Ectodermal cell (in vitro differentiated cells): ENCODE data around the gene SPRN.
"Not testable (repeated sequence)": the region's sequence is repeated elsewhere in the genome, so short reads cannot be mapped to it uniquely, and the experiment has no call there.

Experiments
- H3K27ac ChIP-seq: 2 replicates; pipeline ENCODE4 v1.7.0; 2013; ENCODE audit warnings: mild to moderate bottlenecking, low read depth, low read length; ENCODE audit not compliant: insufficient read depth, poor library complexity, severe bottlenecking
- H3K27me3 ChIP-seq: 2 replicates; pipeline ENCODE4 v1.7.0; 2013; ENCODE audit warnings: mild to moderate bottlenecking, low read length; ENCODE audit not compliant: insufficient read depth, control insufficient read depth, poor library complexity, severe bottlenecking
- H3K36me3 ChIP-seq: one replicate; pipeline ENCODE4 v1.7.0; 2013; ENCODE audit warnings: low read length; ENCODE audit not compliant: control insufficient read depth, insufficient read depth
- H3K4me1 ChIP-seq: one replicate; pipeline ENCODE4 v1.7.0; 2013; ENCODE audit warnings: low read length; ENCODE audit not compliant: control insufficient read depth, insufficient read depth
- H3K4me3 ChIP-seq: 2 replicates; pipeline ENCODE4 v1.7.0; 2013; ENCODE audit warnings: low read depth, low read length, control low read depth; ENCODE audit not compliant: insufficient read depth
- H3K9me3 ChIP-seq: 2 replicates; pipeline ENCODE4 v1.7.0; 2013; ENCODE audit warnings: mild to moderate bottlenecking, low read length, moderate library complexity; ENCODE audit not compliant: control insufficient read depth
- WGBS, 2 experiments: methylation state at CpG; one replicate each; pipeline ENCODE4 v1.1.7; 2013; ENCODE audit warnings: missing lambda C conversion rate in 2 of 2; 5-methylcytosine and 5-hydroxymethylcytosine counted together

Gene SPRN

DNA sequence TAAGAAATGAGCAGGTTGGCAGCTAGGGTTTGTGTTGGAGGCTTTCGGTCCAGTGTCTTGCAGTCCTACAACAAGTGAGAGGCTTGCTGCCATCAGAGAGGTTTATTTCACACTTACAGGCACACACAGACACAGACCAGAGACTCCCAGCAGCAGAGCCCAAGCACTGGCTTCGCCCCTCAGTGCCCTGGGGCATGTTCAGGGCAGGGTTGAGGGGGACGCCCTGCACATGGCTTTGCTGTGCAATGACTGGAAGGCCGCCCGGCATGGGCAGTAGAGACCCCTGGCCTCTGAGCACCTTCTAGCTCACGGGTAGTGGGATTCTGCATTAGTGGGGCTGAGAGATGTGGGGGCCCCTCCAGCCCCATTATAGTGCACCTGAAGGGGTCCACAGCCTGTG, 3.8 kb downstream of the SPRN start:
- H3K4me3 ChIP-seq, result no peak overlapping the region
- 74 to 79% methylated on average over 6 of the region's 6 CpGs for WGBS, 2 experiments
- H3K27ac ChIP-seq, result no peak overlapping the region
- H3K9me3 ChIP-seq, result no peaks in the 10 kb centered on the region
- H3K36me3 ChIP-seq, result peaks cover 12% of the 10 kb centered on the region
- H3K4me1 ChIP-seq, result no peaks in the 10 kb centered on the region
- peaks cover 21% of the 10 kb centered on the region for H3K27me3 ChIP-seq

DNA sequence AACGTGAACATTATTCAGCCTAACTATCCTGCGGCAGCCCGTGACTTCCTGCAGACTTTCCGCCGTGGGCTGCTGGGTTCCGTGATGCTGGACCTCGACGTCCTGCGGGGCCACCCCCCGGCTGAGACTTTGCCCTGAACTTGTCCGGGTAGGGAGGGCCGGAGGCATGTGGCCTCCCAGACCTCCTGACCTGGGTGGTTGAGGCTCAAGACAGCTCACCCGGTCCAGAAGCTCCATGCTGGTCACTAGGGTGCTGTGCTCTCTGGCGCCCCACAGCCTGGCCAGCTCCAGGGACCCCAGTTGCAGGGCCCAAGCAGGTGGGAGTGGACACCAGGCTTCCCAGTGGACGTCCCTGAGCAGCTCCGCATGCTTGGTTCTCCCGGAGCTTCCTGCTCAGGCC, 4.4 kb downstream of the SPRN start:
- H3K9me3 ChIP-seq, result no peaks in the 10 kb centered on the region
- peaks cover 18% of the 10 kb centered on the region for H3K27me3 ChIP-seq
- H3K36me3 ChIP-seq, result peaks cover 17% of the 10 kb centered on the region
- no peaks in the 10 kb centered on the region for H3K4me1 ChIP-seq
- H3K4me3 ChIP-seq, result no peak overlapping the region
- 95 to 96% methylated on average over 17 of the region's 17 CpGs for WGBS, 2 experiments
- no peak overlapping the region for H3K27ac ChIP-seq

DNA sequence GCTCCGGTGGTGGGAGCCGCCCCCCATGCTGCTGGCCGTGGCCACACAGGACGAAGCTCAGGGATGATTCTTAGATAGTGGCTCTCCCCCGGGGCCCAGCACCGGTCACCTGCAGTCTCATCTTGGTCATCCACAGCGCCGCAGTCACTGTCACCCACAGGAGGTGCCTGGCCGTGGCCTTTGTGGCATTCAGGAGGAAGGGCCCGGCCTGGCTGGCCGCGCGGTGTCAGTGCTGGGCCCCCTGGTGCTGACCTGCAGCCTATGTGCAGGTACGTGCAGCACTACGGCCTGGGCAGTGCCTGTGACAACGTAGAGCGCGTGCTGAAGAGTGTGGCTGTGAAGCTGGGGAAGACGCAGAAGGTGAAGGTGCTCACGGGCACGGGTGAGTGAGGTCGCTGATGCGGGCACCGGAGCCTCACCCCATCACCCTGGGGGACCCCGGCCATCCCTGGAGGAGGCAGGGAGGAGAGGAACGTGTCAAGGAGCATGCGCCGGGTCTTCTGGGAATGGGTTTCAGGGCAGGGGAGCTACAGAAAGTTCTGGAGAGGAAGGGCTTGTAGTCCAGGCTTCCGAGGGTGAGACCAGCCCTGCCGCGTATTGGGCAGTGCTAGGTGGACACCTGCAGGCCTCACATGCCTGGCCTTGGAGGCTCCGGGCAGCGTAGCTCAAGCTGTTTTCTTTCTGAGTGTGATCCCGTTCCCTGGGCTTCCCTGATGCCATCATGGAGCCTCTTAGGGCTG, 5.0 kb downstream of the SPRN start:
- Histone ChIP-seq H3K27me3 (peaks cover 14% of the 10 kb centered on the region), H3K4me1 (no peaks in the 10 kb centered on the region), H3K4me3 (no peak overlapping the region), H3K36me3 (peaks cover 18% of the 10 kb centered on the region), H3K9me3 (no peaks in the 10 kb centered on the region), H3K27ac (no peak overlapping the region)
- WGBS, 2 experiments, result 92 to 93% methylated on average over 34 of the region's 34 CpGs

DNA sequence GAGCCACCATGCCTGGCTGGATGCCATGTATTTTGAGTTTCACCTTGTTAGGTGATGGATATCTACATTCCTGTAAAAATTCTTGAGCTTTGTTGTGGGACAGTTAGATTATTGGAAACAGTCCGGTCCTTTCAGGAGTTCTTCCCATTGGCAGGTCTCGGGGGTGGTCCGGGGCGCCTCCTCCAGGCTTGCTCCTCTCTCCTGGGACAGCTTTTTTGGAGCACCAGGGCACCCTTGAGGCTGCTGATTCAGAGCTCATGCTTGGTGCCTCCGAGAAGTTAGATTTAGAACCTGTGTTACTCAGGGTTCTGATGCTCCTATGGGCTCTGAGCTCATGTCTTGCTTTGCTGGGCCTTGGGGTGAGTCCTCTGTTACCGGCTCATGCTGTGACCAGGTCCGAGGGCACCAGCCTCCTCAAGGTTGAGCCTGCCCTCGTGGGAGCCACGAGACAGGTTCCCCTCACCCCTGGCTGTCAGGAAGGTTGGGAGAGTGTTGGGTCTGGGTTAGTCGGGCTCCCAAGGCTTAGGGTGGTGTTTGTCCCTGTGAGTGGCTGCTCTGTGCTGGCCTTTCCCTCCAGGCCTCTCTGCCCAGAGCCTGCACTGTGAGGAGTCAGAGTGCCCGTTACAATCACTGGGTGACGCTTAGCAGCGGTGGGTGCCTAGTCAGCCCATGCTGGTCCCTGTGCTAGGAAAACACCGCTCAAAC, 6.0 kb downstream of the SPRN start:
- Histone ChIP-seq H3K27me3 (peaks cover 10% of the 10 kb centered on the region), H3K9me3 (no peaks in the 10 kb centered on the region), H3K4me3 (no peak overlapping the region), H3K27ac (no peak overlapping the region), H3K4me1 (no peaks in the 10 kb centered on the region), H3K36me3 (peaks cover 18% of the 10 kb centered on the region)
- WGBS, 2 experiments, result 94 to 95% methylated on average over 14 of the region's 14 CpGs

DNA sequence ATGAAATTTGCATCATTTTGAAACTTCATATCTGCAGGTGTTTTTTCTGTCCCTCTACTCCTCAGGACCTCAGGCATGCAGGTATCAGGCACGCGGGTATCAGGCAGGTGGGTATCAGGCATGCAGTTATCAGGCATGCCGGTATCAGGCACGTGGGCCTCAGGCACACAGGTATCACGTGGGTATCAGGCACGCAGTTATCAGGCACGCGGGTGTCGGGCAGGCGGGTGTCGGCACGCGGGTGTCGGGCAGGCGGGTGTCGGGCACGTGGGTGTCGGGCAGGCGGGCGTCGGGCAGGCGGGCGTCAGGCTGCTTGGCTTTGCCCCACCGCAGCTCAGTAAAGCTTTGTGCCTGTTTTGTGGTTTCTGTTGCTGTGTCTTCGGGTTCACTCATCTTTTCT, 8.7 kb downstream of the SPRN start:
- H3K9me3 ChIP-seq, result no peaks in the 10 kb centered on the region
- H3K27me3 ChIP-seq, result no peaks in the 10 kb centered on the region
- H3K4me3 ChIP-seq, result no peak overlapping the region
- WGBS, 2 experiments, result 94 to 96% methylated on average over 25 of the region's 25 CpGs
- H3K27ac ChIP-seq, result no peak overlapping the region
- no peaks in the 10 kb centered on the region for H3K4me1 ChIP-seq
- peaks cover 31% of the 10 kb centered on the region for H3K36me3 ChIP-seq

DNA sequence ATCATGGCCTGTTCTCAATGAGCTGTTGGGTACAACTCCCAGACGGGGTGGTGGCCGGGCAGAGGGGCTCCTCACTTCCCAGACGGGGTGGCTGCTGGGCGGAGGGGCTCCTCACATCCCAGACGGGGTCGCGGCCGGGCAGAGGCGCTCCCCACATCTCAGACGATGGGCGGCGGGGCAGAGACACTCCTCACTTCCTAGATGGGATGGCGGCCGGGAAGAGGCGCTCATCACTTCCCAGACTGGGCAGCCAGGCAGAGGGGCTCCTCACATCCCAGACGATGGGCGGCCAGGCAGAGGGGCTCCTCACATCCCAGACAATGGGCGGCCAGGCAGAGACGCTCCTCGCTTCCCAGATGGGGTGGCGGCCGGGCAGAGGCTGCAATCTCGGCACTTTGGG, 10.0 kb downstream of the SPRN start:
- H3K9me3 ChIP-seq, H3K4me3 ChIP-seq, H3K27me3 ChIP-seq, H3K4me1 ChIP-seq, H3K27ac ChIP-seq: not testable (repeated sequence)
- 96 to 98% methylated on average over 20 to 21 of the region's 23 CpGs for whole genome bisulfite sequencing, 2 experiments
- peaks cover 44% of the 10 kb centered on the region for H3K36me3 ChIP-seq

DNA sequence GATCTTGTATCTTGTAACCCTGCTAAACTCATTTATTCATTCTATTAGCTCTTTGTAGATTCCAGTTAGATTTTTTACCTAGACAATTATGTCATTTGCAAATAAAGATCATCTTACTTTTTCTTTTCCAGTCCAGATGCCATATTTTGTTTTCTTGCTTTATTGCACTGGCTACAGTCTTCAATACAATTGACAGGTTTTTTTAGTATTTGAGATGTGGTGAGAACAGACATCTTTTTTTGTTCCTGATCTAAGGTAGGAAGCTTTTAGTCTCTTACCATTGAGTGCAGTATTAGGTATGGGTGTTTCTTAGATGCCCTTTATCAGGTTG, 12.1 kb downstream of the SPRN start:
- H3K36me3 ChIP-seq, result peaks cover 45% of the 10 kb centered on the region

DNA sequence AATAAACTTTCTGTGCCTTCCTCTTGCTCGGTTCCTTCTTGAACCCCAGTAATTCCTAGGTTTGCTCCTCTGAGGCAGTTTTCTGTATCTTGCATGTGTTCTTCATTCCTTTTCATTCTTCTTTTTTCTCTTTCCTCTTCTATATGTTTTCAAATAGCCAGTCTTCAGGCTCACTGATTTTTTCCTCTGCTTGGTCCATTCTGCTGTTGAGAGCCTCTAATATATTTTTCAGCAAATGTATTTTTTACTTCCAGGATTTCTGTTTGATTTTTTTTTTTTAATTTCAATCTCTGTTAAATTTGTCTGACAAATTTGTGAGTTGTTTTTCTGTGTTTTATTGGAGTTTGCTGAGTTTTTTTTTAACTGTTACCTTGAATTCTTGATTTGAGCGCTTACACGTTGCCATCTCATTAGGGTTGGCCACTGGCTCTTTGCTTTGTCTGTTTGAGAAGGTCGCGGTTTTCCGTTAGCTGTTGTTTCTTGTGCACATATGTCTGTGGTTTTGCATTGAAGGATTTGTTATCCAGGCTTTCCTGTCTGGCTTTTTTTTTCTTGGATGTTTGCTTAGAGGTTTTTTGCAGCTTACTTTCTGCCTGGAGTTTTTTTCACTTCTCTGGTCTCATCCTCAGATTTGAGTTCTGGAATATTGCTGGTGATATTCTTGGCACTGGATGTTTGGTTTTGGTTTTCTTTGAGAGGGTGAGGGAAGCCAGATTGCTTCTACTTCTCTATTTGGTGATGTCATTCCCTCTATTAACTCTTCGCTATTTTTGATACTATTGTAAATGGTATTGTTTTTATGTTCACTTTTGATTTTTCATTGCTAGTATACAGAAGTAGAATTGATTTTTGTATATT, 12.7 kb downstream of the SPRN start:
- no peak overlapping the region for H3K4me3 ChIP-seq
- peaks cover 2% of the 10 kb centered on the region for H3K9me3 ChIP-seq
- WGBS, 2 experiments, result 95 to 97% methylated on average over 6 to 7 of the region's 7 CpGs
- peaks cover 45% of the 10 kb centered on the region for H3K36me3 ChIP-seq
- H3K4me1 ChIP-seq, result no peaks in the 10 kb centered on the region
- H3K27me3 ChIP-seq, result no peaks in the 10 kb centered on the region
- no peak overlapping the region for H3K27ac ChIP-seq

More for the DNA sequence above, 12.1 kb downstream of the SPRN start:
- no peak overlapping the region for H3K4me3 ChIP-seq
- no peaks in the 10 kb centered on the region for H3K27me3 ChIP-seq
- peaks cover 2% of the 10 kb centered on the region for H3K9me3 ChIP-seq
- H3K27ac ChIP-seq, result no peak overlapping the region
- H3K4me1 ChIP-seq, result no peaks in the 10 kb centered on the region

DNA sequence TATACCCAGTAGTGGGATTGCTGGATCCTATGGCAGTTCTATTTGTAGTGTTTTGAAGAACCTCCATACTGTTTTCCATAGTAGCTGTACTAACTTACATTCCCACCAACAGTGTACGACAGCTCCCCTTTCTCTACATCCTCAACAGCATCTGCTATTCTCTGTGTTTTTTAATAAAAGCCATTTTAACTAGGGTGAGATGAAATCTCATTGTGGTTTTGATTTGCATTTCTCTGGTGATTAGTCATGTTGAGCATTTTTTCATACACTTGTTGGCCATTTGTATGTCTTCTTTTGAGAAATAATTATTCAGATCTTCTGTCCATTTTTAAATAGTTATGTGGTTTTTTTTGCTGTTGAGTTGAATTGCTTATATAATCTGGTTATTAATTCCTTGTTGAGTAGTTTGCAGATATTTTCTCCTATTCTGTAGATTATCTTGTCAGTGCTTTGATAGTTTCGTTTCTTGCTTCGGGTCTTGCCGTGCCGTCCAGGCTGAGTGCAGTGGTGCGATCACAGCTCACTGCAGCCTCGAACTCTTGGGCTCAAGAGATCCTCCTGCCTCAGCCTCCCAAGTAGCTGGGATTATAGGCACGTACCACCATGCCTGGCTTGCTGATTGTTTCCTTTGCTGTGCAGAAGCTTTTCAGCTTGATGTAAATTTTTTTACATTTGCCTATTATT, 18.4 kb downstream of the SPRN start:
- no peaks in the 10 kb centered on the region for H3K27me3 ChIP-seq
- H3K4me3 ChIP-seq, result no peak overlapping the region
- H3K27ac ChIP-seq, result no peak overlapping the region
- no peaks in the 10 kb centered on the region for H3K4me1 ChIP-seq
- H3K9me3 ChIP-seq, result peaks cover 2% of the 10 kb centered on the region
- 94 to 95% methylated on average over 8 of the region's 8 CpGs for WGBS, 2 experiments
- H3K36me3 ChIP-seq, result peaks cover 38% of the 10 kb centered on the region

DNA sequence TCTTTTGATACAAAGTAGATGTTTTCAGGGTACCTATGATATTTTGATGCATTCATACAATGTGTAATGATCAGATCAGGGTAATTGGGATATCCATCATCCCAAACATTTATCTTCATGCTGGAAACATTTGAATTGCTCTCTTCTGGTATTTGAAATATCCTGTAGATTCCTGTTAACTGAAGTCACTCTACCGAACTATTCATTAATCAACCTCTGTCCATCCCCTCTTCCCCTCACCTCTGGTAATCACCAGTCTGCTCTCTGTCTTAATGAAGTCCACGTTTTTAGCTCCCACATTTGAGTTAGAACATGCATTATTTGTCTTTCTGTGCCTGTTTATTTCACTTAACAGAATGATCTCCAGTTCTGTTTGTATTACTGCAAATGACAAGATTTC, 19.2 kb downstream of the SPRN start:
- H3K36me3 ChIP-seq, result peaks cover 37% of the 10 kb centered on the region
- H3K4me3 ChIP-seq, result no peak overlapping the region
- H3K9me3 ChIP-seq, result no peaks in the 10 kb centered on the region
- 82 to 83% methylated on average over 2 of the region's 2 CpGs for WGBS, 2 experiments
- no peak overlapping the region for H3K27ac ChIP-seq
- no peaks in the 10 kb centered on the region for H3K27me3 ChIP-seq
- H3K4me1 ChIP-seq, result no peaks in the 10 kb centered on the region
